D341Med (cell line): ENCODE results near the gene NACA2.
"Not testable (repeated sequence)": the region's sequence is repeated elsewhere in the genome, so short reads cannot be mapped to it uniquely, and the experiment has no call there.

ENCODE experiments used
- DNase-seq: peaks from one replicate; pipeline ENCODE4 v3.0.0; 2012; ENCODE audit warnings: low spot score

Gene NACA2

GRCh38 chr17:61599608-61600007, 8.6 kb upstream of the NACA2 start:
- DNase-seq, result no peak

GRCh38 chr17:61598014-61598413, 7.0 kb upstream of the NACA2 start:
- DNase-seq, result no peak

DNA sequence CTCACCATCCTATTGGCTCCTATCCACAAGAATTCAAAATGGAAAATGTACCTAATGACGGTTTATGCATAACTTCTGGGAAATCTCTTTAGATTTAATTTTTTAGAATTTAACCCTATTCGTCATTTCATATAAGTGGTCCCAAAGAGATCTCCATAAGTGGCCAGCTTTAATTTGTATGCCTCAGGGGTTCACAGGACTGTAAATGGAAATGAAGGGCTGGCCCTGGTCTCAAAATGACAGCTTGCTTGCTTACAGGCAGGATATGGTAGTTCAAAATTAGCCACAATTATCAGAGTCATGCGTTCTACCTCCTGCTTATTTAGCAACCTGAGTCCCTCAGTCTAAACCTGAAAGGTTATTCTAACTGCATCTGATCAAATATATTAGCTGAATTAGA, 6.6 kb upstream of the NACA2 start:
- DNase-seq, result no peak

- DNase-seq, result no peak
These were observed 4.6 kb upstream of the NACA2 start for GRCh38 chr17:61595418-61596186.

GRCh38 chr17:61594294-61594825, 3.3 kb upstream of the NACA2 start:
- no peak for DNase-seq

- DNase-seq, result no peak
These were observed 2.4 kb upstream of the NACA2 start for GRCh38 chr17:61593426-61593825.

- no peak for DNase-seq
These were observed 911 bp upstream of the NACA2 start for GRCh38 chr17:61591930-61592329.

GRCh38 chr17:61589990-61590389, 1.0 kb downstream of the NACA2 start:
- DNase-seq, result no peak

DNA sequence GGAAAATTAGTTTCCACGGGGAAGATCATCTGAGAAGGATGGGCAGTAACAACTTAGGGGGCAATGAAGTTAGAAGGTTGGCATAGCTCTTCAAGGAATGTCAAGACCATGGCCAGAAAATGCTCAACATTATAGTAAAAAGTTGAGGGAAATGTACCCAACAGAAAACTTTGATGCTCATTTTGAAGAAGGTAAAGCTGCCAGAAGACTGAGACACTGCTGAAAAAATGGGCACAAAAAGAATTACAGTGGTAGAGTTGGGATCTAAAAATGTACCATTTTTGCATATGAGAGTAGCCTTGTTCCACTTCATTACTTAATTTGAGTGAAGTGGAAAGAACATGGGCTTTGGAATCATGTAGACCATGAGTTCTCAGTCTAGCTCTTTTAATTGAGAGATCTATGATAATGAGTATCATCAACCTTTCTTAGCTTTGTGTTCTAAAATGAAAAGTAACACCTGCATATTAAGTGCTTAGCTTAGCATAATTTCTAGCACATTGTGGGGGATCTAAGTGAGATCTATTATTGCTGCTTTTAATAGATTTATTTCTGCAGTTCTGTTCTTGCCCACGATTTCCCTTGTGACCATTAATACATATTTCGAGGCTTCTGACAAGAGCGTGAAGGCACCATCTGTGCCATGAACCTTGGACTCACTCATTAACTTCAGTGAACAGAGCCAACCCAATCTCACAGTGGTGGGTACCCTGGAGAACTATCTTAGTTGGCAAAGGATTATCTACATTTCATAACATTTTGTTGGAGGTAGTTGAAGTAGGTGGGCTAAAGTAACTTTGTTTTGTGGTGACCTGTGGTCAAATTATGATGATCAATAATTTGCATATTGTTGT, 3.0 kb downstream of the NACA2 start:
- DNase-seq, result no peak

DNA sequence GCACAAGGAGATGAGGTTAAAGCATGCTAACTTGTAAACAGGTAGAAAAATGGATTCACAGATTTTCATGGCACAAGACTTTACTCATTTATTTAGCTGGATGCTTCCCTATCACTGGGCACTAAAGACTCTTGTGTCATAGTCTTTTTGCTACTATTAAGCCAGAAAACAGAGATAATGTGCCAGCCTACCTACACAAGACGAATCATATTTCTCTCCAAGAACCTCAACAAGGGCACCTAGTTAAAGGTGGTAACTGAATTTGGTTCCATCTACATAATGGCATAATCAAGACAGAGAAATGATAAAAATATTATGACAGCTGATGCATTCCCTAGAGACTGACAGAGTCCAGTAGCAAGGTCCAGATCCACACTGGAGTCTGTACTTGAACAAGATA, 3.8 kb downstream of the NACA2 start:
- DNase-seq, result no peak

- DNase-seq, result not testable (repeated sequence)
These were observed 4.4 kb downstream of the NACA2 start for GRCh38 chr17:61586622-61587021.

- no peak for DNase-seq
These were observed 4.9 kb downstream of the NACA2 start for GRCh38 chr17:61586031-61586566.

- DNase-seq, result no peak
These were observed 6.2 kb downstream of the NACA2 start for GRCh38 chr17:61584866-61585265.

DNA sequence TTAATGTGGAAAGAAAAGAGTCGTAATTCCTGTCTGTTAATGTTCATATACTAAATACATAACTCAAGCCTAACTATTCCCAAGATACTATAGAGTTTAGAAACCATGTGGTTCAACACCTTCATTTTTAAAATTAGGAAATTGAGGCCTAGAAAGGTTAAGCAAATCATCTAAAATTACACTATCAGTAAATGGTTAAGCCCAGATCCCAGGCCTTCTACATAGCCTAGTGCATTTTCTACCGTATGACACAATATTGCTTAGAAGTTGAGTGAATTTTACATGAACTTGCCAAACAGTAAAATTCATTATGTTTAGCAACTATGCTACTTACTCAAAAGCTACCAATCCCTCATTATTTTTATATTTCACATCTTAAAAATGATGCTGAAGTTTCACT, 6.8 kb downstream of the NACA2 start:
- no peak for DNase-seq

GRCh38 chr17:61583660-61584264, 7.3 kb downstream of the NACA2 start:
- DNase-seq, result no peak

DNA sequence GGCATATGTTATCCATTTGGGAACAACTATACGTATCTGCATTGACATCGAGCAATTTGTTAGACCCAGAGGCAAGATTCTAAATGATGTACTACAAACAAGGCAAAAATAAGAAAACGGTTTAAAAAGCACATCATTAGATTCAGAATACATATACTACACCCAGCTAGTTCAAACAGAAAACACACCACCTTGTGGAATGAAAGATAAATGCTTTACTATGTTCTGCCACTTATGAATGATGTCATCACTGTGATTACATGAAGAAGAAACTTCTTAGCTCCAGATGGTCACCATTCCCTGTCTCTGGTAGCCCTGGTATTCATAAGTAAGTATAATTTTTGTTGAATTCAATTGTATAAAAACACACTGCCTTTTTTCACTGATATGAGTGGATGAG, 7.8 kb downstream of the NACA2 start:
- peak; percentile 53 for DNase-seq

DNA sequence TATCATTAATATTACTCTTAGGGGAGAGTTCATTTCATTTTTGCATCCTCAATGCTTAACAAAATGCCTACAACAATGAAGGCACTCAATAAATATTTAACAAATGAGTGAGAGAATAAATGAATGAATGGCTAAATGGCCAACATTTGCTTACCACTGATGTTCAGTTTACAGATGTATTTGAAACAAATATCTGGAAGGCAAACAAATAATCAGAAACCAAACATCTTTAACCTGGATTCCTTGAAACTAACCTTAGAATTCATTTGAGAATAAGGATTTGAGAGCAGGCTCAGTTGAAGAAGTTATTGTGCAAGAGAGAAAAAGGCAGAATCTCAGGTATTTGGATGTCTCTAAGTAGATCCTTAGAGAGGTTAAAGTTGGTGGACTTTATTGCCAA, 8.4 kb downstream of the NACA2 start:
- DNase-seq, result no peak

GRCh38 chr17:61581611-61582349, 9.2 kb downstream of the NACA2 start:
- no peak for DNase-seq

DNA sequence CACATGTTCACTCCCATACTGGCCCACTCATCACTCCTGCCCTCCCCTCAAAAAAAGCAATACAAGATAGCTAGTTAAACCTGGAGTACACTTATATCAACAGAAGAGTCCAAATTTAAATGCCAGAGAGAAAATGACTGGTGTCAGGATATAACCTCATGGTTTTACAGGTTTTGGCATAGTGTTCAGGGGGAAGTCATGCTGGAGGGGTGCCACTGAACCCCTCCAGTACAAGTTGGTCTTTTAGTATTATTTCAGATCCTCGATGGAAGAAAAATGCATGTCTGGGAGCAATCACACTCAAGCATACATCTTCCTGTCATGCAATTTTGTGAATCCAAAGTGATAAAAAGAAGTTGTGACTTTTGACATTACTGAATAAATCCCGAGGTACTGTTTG, 10.5 kb downstream of the NACA2 start:
- no peak for DNase-seq

GRCh38 chr17:61579961-61580360, 11.1 kb downstream of the NACA2 start:
- DNase-seq, result no peak

- no peak for DNase-seq
These were observed 11.7 kb downstream of the NACA2 start for GRCh38 chr17:61579347-61579746.

- no peak for DNase-seq
These were observed 12.4 kb downstream of the NACA2 start for GRCh38 chr17:61578645-61579044.
